IMR-90 (cell line): Measurements from ENCODE around the gene EMX2. TPM values are rescaled to one million over a fixed set of nuclear protein-coding genes. Genes with fewer than 3 reads are reported as not detected.

ENCODE experiments used
- ATAC-seq: fragments of 200-7000 bp; cut with Tn5 transposase; 2 replicates; pipeline ENCODE4 v1.9.1; 2020; ENCODE audit warnings: low read depth, mild to moderate bottlenecking, moderate library complexity
- BruUV-seq: library from RNA; stranded (reverse); fragments of 400-500 nt; replicated peaks from 2 replicates; lab custom pipeline; 2021; lab: Mats Ljungman, UMichigan
- CTCF ChIA-PET: fragments of 300-600 bp; formaldehyde crosslinking; extraction: SDS; loops from one replicate; lab custom pipeline; 2021; ENCODE audit warnings: antibody characterized with exemption; lab: Yijun Ruan, JAX
- POLR2A ChIA-PET: fragments of 300-600 bp; sonication (Branson Sonifier 250); formaldehyde crosslinking; loops from one replicate; lab custom pipeline; 2022; ENCODE audit warnings: antibody characterized with exemption; ENCODE audit not compliant: unreplicated experiment; lab: Charles Lee
- DNase-seq: peaks from one replicate; pipeline ENCODE4 v3.0.0; 2013
- H2AFZ ChIP-seq: replicated peaks from 2 replicates; pipeline ENCODE3; 2013; ENCODE audit warnings: low read length, mild to moderate bottlenecking; ENCODE audit not compliant: poor library complexity
- H2AK5ac ChIP-seq: 2 replicates; pipeline ENCODE4 v1.6.1; 2013; ENCODE audit warnings: low read depth, low read length, inconsistent platforms
- H2AK9ac ChIP-seq: replicated peaks from 2 replicates; pipeline ENCODE3; 2013; ENCODE audit warnings: mild to moderate bottlenecking, low read depth, low read length, moderate library complexity; ENCODE audit not compliant: poor library complexity
- H2BK120ac ChIP-seq: 2 replicates; pipeline ENCODE4 v1.6.1; 2013; ENCODE audit warnings: low read depth, low read length, inconsistent platforms
- H2BK15ac ChIP-seq: 3 replicates; pipeline ENCODE4 v1.6.1; 2013; ENCODE audit warnings: low read depth, low read length, inconsistent platforms
- H2BK20ac ChIP-seq: 2 replicates; pipeline ENCODE4 v1.6.1; 2013; ENCODE audit warnings: low read depth, mild to moderate bottlenecking, inconsistent platforms, low read length, moderate library complexity
- H2BK5ac ChIP-seq: 2 replicates; pipeline ENCODE4 v1.6.1; 2013; ENCODE audit warnings: mild to moderate bottlenecking, low read depth, low read length, inconsistent platforms; ENCODE audit not compliant: poor library complexity, severe bottlenecking
- H3K14ac ChIP-seq: replicated peaks from 2 replicates; pipeline ENCODE4 v1.6.1; 2013; ENCODE audit warnings: low read depth, low read length, inconsistent platforms
- H3K18ac ChIP-seq: 2 replicates; pipeline ENCODE4 v1.6.1; 2013; ENCODE audit warnings: low read depth, low read length, control low read depth
- H3K23ac ChIP-seq: 2 replicates; pipeline ENCODE4 v1.6.1; 2013; ENCODE audit warnings: low read depth, low read length, inconsistent platforms
- H3K27ac ChIP-seq: 2 replicates; pipeline ENCODE4 v1.5.1; 2013; ENCODE audit warnings: mild to moderate bottlenecking, control low read depth, low read length; ENCODE audit not compliant: insufficient read depth
- H3K27me3 ChIP-seq: 2 replicates; pipeline ENCODE4 v1.6.1; 2013; ENCODE audit warnings: low read length; ENCODE audit not compliant: control insufficient read depth, insufficient read depth
- H3K36me3 ChIP-seq: 2 replicates; pipeline ENCODE4 v1.6.1; 2013; ENCODE audit warnings: low read length, mixed read lengths; ENCODE audit not compliant: control insufficient read depth, insufficient read depth
- H3K4ac ChIP-seq: 2 replicates; pipeline ENCODE4 v1.6.1; 2013; ENCODE audit warnings: low read depth, low read length, inconsistent platforms
- H3K4me1 ChIP-seq: 2 replicates; pipeline ENCODE4 v1.6.1; 2013; ENCODE audit warnings: low read length, mixed read lengths; ENCODE audit not compliant: control insufficient read depth, insufficient read depth
- H3K4me2 ChIP-seq: 2 replicates; pipeline ENCODE4 v1.6.1; 2013; ENCODE audit warnings: low read depth, mild to moderate bottlenecking, control low read depth, low read length, moderate library complexity
- H3K4me3 ChIP-seq: 2 replicates; pipeline ENCODE4 v1.5.1; 2013; ENCODE audit warnings: low read depth, mild to moderate bottlenecking, control low read depth, low read length, moderate library complexity; ENCODE audit not compliant: insufficient read depth
- H3K56ac ChIP-seq: 2 replicates; pipeline ENCODE4 v1.6.1; 2013; ENCODE audit warnings: low read length, inconsistent platforms; ENCODE audit not compliant: insufficient read depth; ENCODE audit errors: extremely low read depth
- H3K79me1 ChIP-seq, 2 experiments: 2 replicates each; pipeline ENCODE4 v1.6.1; 2013; ENCODE audit warnings: low read length in 2 of 2, inconsistent platforms in 1 of 2, low read depth in 1 of 2
- H3K9ac ChIP-seq: 2 replicates; pipeline ENCODE4 v1.6.1; 2013; ENCODE audit warnings: low read depth, low read length, control low read depth
- H3K9me1 ChIP-seq: 2 replicates; pipeline ENCODE4 v1.6.1; 2013; ENCODE audit warnings: low read length, inconsistent platforms; ENCODE audit not compliant: insufficient read depth
- H3K9me3 ChIP-seq: 2 replicates; pipeline ENCODE4 v1.6.1; 2013; ENCODE audit warnings: low read length; ENCODE audit not compliant: control insufficient read depth, insufficient read depth
- H4K20me1 ChIP-seq: 2 replicates; pipeline ENCODE4 v1.6.1; 2013; ENCODE audit warnings: low read length, inconsistent platforms; ENCODE audit not compliant: insufficient read depth
- H4K5ac ChIP-seq: 2 replicates; pipeline ENCODE4 v1.6.1; 2013; ENCODE audit warnings: mild to moderate bottlenecking, low read depth, low read length, control low read depth
- H4K8ac ChIP-seq, 2 experiments: 2 replicates each; pipeline ENCODE4 v1.6.1; 2013; ENCODE audit warnings: low read depth in 2 of 2, low read length in 2 of 2, control low read depth in 1 of 2, inconsistent platforms in 1 of 2
- H4K91ac ChIP-seq: 2 replicates; pipeline ENCODE4 v1.6.1; 2013; ENCODE audit warnings: low read depth, low read length, inconsistent platforms; ENCODE audit not compliant: insufficient read depth
- BHLHE40 ChIP-seq: fragments of 150-350 bp; IDR thresholded peaks from 2 replicates; pipeline ENCODE4 v1.6.1; 2016; ENCODE audit warnings: mild to moderate bottlenecking, low read depth, low read length
- MXI1 ChIP-seq: IDR thresholded peaks from 2 replicates; pipeline ENCODE4 v1.6.1; 2012; ENCODE audit warnings: low read depth, mild to moderate bottlenecking, low read length, moderate library complexity, borderline replicate concordance
- POLR2A ChIP-seq: IDR thresholded peaks from 2 replicates; pipeline ENCODE4 v1.6.1; 2012; ENCODE audit warnings: mild to moderate bottlenecking, low read depth, low read length
- WGBS, 2 experiments: methylation state at CpG; one replicate each; pipeline versions ENCODE4 v1.1.5 to v1.1.7; 2013; ENCODE audit warnings: missing lambda C conversion rate in 2 of 2; ENCODE audit not compliant: insufficient read length in 1 of 2; ENCODE audit errors: extremely low coverage in 2 of 2; 5-methylcytosine and 5-hydroxymethylcytosine counted together
- dilution Hi-C: fragments of 300-500 bp; cut with HindIII; formaldehyde crosslinking; loops from one replicate; pipeline ENCODE4 v1.14.3; 2018; ENCODE audit warnings: low sequenced_read_pairs; ENCODE audit not compliant: unreplicated experiment
- in situ Hi-C: fragments of 300-500 bp; cut with MboI; formaldehyde crosslinking; loops from 3 replicates; pipeline ENCODE4 v1.14.3; 2019; ENCODE audit warnings: low sequenced_read_pairs, inconsistent platforms, mixed read lengths
- intact Hi-C: fragments of 100-400 bp; cut with micrococcal nuclease; formaldehyde crosslinking; loops from 2 replicates; pipeline ENCODE4 v1.10.0; 2022
- polyA plus RNA-seq, 3 experiments: library from polyadenylated mRNA; depleted of rRNA; stranded (reverse); fragments of >200 nt; gene quantifications; 2 replicates each; pipeline ENCODE4 v1.2.3, GENCODE V29; 2012; ENCODE audit warnings: low replicate concordance in 1 of 3
- total RNA-seq: library from RNA; depleted of rRNA; stranded (reverse); fragments of >200 nt; gene quantifications from 2 replicates; pipeline ENCODE4 v1.2.3, GENCODE V29; 2012
- TF ChIP-seq, protein P1 (sequence below): fragments of 150-350 bp; IDR thresholded peaks from 2 replicates; pipeline ENCODE4 v1.6.1; 2017; ENCODE audit warnings: mild to moderate bottlenecking, antibody characterized with exemption, low read length, low read depth

Gene EMX2
- total and polyA plus RNA-seq, 2 of the 4 experiments (the other 2 are of a cell fraction) = not detected

DNA sequence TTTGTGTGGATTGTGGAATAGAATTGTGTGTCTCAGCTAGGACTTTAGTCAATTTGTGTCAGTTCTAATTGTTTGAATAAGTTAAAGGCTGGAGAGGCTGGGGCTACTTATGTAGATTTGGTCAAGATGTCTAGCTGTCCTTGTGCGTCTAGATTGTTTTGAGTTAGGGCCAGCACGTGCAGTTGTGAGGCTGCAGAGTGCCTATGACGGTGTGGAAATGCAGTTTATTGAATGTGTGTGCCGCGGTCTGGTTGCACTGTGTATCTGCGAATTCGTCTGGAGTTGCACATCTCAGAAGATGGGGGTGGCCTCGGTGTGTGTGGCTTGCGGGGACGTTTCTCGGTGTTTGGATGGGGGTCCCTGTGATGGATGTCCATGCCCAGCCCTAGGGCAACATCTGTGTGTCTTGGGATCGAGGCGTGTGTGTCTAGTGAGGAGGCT, 10.2 kb downstream of the EMX2 start:
- no peaks in the 10 kb centered on the region for H3K4me1 ChIP-seq
- H3K9me3 ChIP-seq = peaks cover 2% of the 10 kb centered on the region; the same call in 1 of the 2 replicates
- no peak overlapping the region for H2BK15ac ChIP-seq
- ChIA-PET CTCF (no interaction called here), POLR2A (no interaction called here)
- H3K79me1 ChIP-seq = no peaks in the 10 kb centered on the region
- no peak overlapping the region for H3K27ac ChIP-seq
- peaks cover 55% of the 10 kb centered on the region for H3K27me3 ChIP-seq
- no TSS peak for BruUV-seq
- in situ Hi-C loops = no loop called here
- no peak overlapping the region for H3K56ac ChIP-seq
- DNase-seq (no peak), ATAC-seq (no peak)
- H3K14ac ChIP-seq = no peak overlapping the region
- dilution Hi-C loops = no loop called here
- no peaks in the 10 kb centered on the region for H4K20me1 ChIP-seq
- no peak overlapping the region for H2BK120ac ChIP-seq
- H3K4me2 ChIP-seq = no peak overlapping the region
- WGBS, 2 experiments = 0% methylated on average over 10 of the region's 13 CpGs; no CpG with 5 or more reads in 1 of the 2 experiments
- H2AK5ac ChIP-seq = no peak overlapping the region
- no peak overlapping the region for H2AK9ac ChIP-seq
- no peak overlapping the region for H4K5ac ChIP-seq
- H2AFZ ChIP-seq = no peak overlapping the region
- no peak overlapping the region for H4K8ac ChIP-seq
- no peak overlapping the region for H3K9ac ChIP-seq
- no peak overlapping the region for H3K4me3 ChIP-seq
- TF ChIP-seq POLR2A (no peak), BHLHE40 (no peak), MXI1 (no peak)
- TF ChIP-seq, protein P1, sequence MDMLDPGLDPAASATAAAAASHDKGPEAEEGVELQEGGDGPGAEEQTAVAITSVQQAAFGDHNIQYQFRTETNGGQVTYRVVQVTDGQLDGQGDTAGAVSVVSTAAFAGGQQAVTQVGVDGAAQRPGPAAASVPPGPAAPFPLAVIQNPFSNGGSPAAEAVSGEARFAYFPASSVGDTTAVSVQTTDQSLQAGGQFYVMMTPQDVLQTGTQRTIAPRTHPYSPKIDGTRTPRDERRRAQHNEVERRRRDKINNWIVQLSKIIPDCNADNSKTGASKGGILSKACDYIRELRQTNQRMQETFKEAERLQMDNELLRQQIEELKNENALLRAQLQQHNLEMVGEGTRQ = no peak
- intact Hi-C loops = no loop called here
- H2BK20ac ChIP-seq = no peak overlapping the region
- H4K91ac ChIP-seq = no peak overlapping the region
- H3K36me3 ChIP-seq = no peaks in the 10 kb centered on the region
- H3K4ac ChIP-seq = no peak overlapping the region
- H3K18ac ChIP-seq = no peak overlapping the region
- no peak overlapping the region for H3K23ac ChIP-seq
- no peak overlapping the region for H2BK5ac ChIP-seq
- H3K9me1 ChIP-seq = no peaks in the 10 kb centered on the region
